ENCODE results near the gene ERG. TPM values are rescaled to one million over a fixed set of nuclear protein-coding genes. Genes with fewer than 3 reads are reported as not detected.

The ERG gene
- total RNA-seq (2012; rRNA removed): under 0.01 TPM in 1 of 2 replicates, not detected in the other

- Histone ChIP-seq H3K4me1 (ENCODE audit: control insufficient read depth, insufficient read depth, low read length) (no peaks in the 10 kb centered on the region), H3K4me3 (ENCODE audit: low read length) (no peak within 1 kb of the TSS), H3K36me3 (ENCODE audit: insufficient read depth, low read length) (no peaks in the 10 kb centered on the region), H3K27me3 (ENCODE audit: control insufficient read depth, insufficient read depth, low read length) (peaks cover 46% of the 10 kb centered on the region), H3K9ac (ENCODE audit: low read depth, low read length) (no peak within 1 kb of the TSS), H3K9me3 (replicated peaks; ENCODE audit: low read length) (no peaks in the 10 kb centered on the region), H3K4me2 (ENCODE audit: low read length) (no peak within 1 kb of the TSS)
These were observed at the start of gene ERG for GRCh38 chr21:38498057-38498833. Gene ERG (minus strand): TSS chr21:38498477. CDS start chr21:38498380, 97 bp downstream.

- no peak overlapping the region for H3K4me2 ChIP-seq (ENCODE audit: low read length)
- no peak overlapping the region for H3K9ac ChIP-seq (ENCODE audit: low read depth, low read length)
- peaks cover 60% of the 10 kb centered on the region for H3K27me3 ChIP-seq (ENCODE audit: control insufficient read depth, insufficient read depth, low read length)
- no peaks in the 10 kb centered on the region for H3K9me3 ChIP-seq (replicated peaks; ENCODE audit: low read length)
- H3K4me3 ChIP-seq (ENCODE audit: low read length): no peak overlapping the region
- H3K36me3 ChIP-seq (ENCODE audit: insufficient read depth, low read length): no peaks in the 10 kb centered on the region
- no peaks in the 10 kb centered on the region for H3K4me1 ChIP-seq (ENCODE audit: control insufficient read depth, insufficient read depth, low read length)
These were observed 46.4 kb upstream of the ERG start for GRCh38 chr21:38544661-38545060.

GRCh38 chr21:38542263-38542662 lies 44.0 kb upstream of the ERG start:
- Histone ChIP-seq H3K4me2 (ENCODE audit: low read length) (no peak overlapping the region), H3K4me3 (ENCODE audit: low read length) (no peak overlapping the region), H3K9ac (ENCODE audit: low read depth, low read length) (no peak overlapping the region)

GRCh38 chr21:38538353-38538752 lies 40.1 kb upstream of the ERG start:
- H3K9me3 ChIP-seq (replicated peaks; ENCODE audit: low read length): no peaks in the 10 kb centered on the region
- no peaks in the 10 kb centered on the region for H3K4me1 ChIP-seq (ENCODE audit: control insufficient read depth, insufficient read depth, low read length)
- H3K36me3 ChIP-seq (ENCODE audit: insufficient read depth, low read length): no peaks in the 10 kb centered on the region
- H3K27me3 ChIP-seq (ENCODE audit: control insufficient read depth, insufficient read depth, low read length): peaks cover 60% of the 10 kb centered on the region
- no peak overlapping the region for H3K4me2 ChIP-seq (ENCODE audit: low read length)
- H3K4me3 ChIP-seq (ENCODE audit: low read length): no peak overlapping the region
- H3K9ac ChIP-seq (ENCODE audit: low read depth, low read length): no peak overlapping the region

More at GRCh38 chr21:38542263-38542662, 44.0 kb upstream of the ERG start:
- no peaks in the 10 kb centered on the region for H3K4me1 ChIP-seq (ENCODE audit: control insufficient read depth, insufficient read depth, low read length)
- H3K36me3 ChIP-seq (ENCODE audit: insufficient read depth, low read length): no peaks in the 10 kb centered on the region
- H3K27me3 ChIP-seq (ENCODE audit: control insufficient read depth, insufficient read depth, low read length): peaks cover 77% of the 10 kb centered on the region
- H3K9me3 ChIP-seq (replicated peaks; ENCODE audit: low read length): no peaks in the 10 kb centered on the region

GRCh38 chr21:38534591-38534990 lies 36.3 kb upstream of the ERG start:
- Histone ChIP-seq H3K9ac (ENCODE audit: low read depth, low read length) (no peak overlapping the region), H3K9me3 (replicated peaks; ENCODE audit: low read length) (no peaks in the 10 kb centered on the region)

GRCh38 chr21:38533887-38534286 lies 35.6 kb upstream of the ERG start:
- peaks cover 67% of the 10 kb centered on the region for H3K27me3 ChIP-seq (ENCODE audit: control insufficient read depth, insufficient read depth, low read length)
- no peak overlapping the region for H3K9ac ChIP-seq (ENCODE audit: low read depth, low read length)
- H3K4me3 ChIP-seq (ENCODE audit: low read length): no peak overlapping the region
- H3K36me3 ChIP-seq (ENCODE audit: insufficient read depth, low read length): no peaks in the 10 kb centered on the region
- no peaks in the 10 kb centered on the region for H3K4me1 ChIP-seq (ENCODE audit: control insufficient read depth, insufficient read depth, low read length)
- no peak overlapping the region for H3K4me2 ChIP-seq (ENCODE audit: low read length)
- no peaks in the 10 kb centered on the region for H3K9me3 ChIP-seq (replicated peaks; ENCODE audit: low read length)

More at GRCh38 chr21:38534591-38534990, 36.3 kb upstream of the ERG start:
- Histone ChIP-seq H3K36me3 (ENCODE audit: insufficient read depth, low read length) (no peaks in the 10 kb centered on the region), H3K4me1 (ENCODE audit: control insufficient read depth, insufficient read depth, low read length) (no peaks in the 10 kb centered on the region), H3K4me2 (ENCODE audit: low read length) (no peak overlapping the region), H3K4me3 (ENCODE audit: low read length) (no peak overlapping the region), H3K27me3 (ENCODE audit: control insufficient read depth, insufficient read depth, low read length) (peaks cover 69% of the 10 kb centered on the region)

- H3K4me3 ChIP-seq (ENCODE audit: low read length): no peak overlapping the region
- peaks cover 63% of the 10 kb centered on the region for H3K27me3 ChIP-seq (ENCODE audit: control insufficient read depth, insufficient read depth, low read length)
- no peak overlapping the region for H3K4me2 ChIP-seq (ENCODE audit: low read length)
- no peaks in the 10 kb centered on the region for H3K36me3 ChIP-seq (ENCODE audit: insufficient read depth, low read length)
- H3K9me3 ChIP-seq (replicated peaks; ENCODE audit: low read length): no peaks in the 10 kb centered on the region
- H3K9ac ChIP-seq (ENCODE audit: low read depth, low read length): no peak overlapping the region
- H3K4me1 ChIP-seq (ENCODE audit: control insufficient read depth, insufficient read depth, low read length): no peaks in the 10 kb centered on the region
These were observed 33.3 kb upstream of the ERG start for GRCh38 chr21:38531591-38531990.

GRCh38 chr21:38531039-38531541 lies 32.8 kb upstream of the ERG start:
- Histone ChIP-seq H3K27me3 (ENCODE audit: control insufficient read depth, insufficient read depth, low read length) (peaks cover 58% of the 10 kb centered on the region), H3K36me3 (ENCODE audit: insufficient read depth, low read length) (no peaks in the 10 kb centered on the region), H3K9ac (ENCODE audit: low read depth, low read length) (no peak overlapping the region), H3K9me3 (replicated peaks; ENCODE audit: low read length) (no peaks in the 10 kb centered on the region), H3K4me2 (ENCODE audit: low read length) (no peak overlapping the region), H3K4me3 (ENCODE audit: low read length) (no peak overlapping the region), H3K4me1 (ENCODE audit: control insufficient read depth, insufficient read depth, low read length) (no peaks in the 10 kb centered on the region)

GRCh38 chr21:38527737-38528136 lies 29.5 kb upstream of the ERG start:
- Histone ChIP-seq H3K9me3 (replicated peaks; ENCODE audit: low read length) (no peaks in the 10 kb centered on the region), H3K36me3 (ENCODE audit: insufficient read depth, low read length) (no peaks in the 10 kb centered on the region), H3K27me3 (ENCODE audit: control insufficient read depth, insufficient read depth, low read length) (peaks cover 78% of the 10 kb centered on the region), H3K4me3 (ENCODE audit: low read length) (no peak overlapping the region), H3K9ac (ENCODE audit: low read depth, low read length) (no peak overlapping the region), H3K4me2 (ENCODE audit: low read length) (no peak overlapping the region), H3K4me1 (ENCODE audit: control insufficient read depth, insufficient read depth, low read length) (no peaks in the 10 kb centered on the region)

- Histone ChIP-seq H3K9ac (ENCODE audit: low read depth, low read length) (no peak overlapping the region), H3K27me3 (ENCODE audit: control insufficient read depth, insufficient read depth, low read length) (peaks cover 76% of the 10 kb centered on the region), H3K9me3 (replicated peaks; ENCODE audit: low read length) (no peaks in the 10 kb centered on the region), H3K36me3 (ENCODE audit: insufficient read depth, low read length) (no peaks in the 10 kb centered on the region), H3K4me1 (ENCODE audit: control insufficient read depth, insufficient read depth, low read length) (no peaks in the 10 kb centered on the region), H3K4me2 (ENCODE audit: low read length) (no peak overlapping the region), H3K4me3 (ENCODE audit: low read length) (no peak overlapping the region)
These were observed 27.2 kb upstream of the ERG start for GRCh38 chr21:38525454-38525853.

- Histone ChIP-seq H3K4me1 (ENCODE audit: control insufficient read depth, insufficient read depth, low read length) (no peaks in the 10 kb centered on the region), H3K36me3 (ENCODE audit: insufficient read depth, low read length) (no peaks in the 10 kb centered on the region), H3K9ac (ENCODE audit: low read depth, low read length) (no peak overlapping the region), H3K4me2 (ENCODE audit: low read length) (no peak overlapping the region), H3K4me3 (ENCODE audit: low read length) (no peak overlapping the region), H3K27me3 (ENCODE audit: control insufficient read depth, insufficient read depth, low read length) (peaks cover 79% of the 10 kb centered on the region), H3K9me3 (replicated peaks; ENCODE audit: low read length) (no peaks in the 10 kb centered on the region)
These were observed 26.2 kb upstream of the ERG start for GRCh38 chr21:38524168-38525153.
